Measurements from ENCODE around the gene KLC3.
"Not testable (repeated sequence)": the region's sequence is repeated elsewhere in the genome, so short reads cannot be mapped to it uniquely, and the experiment has no call there.

The KLC3 gene

GRCh38 chr19:45331411-45331810 is 9.1 kb upstream of the KLC3 start:
- Histone ChIP-seq H3K9ac (ENCODE audit: low read length) (no peak overlapping the region), H3K9me3 (ENCODE audit: low read length) (no peaks in the 10 kb centered on the region), H3K36me3 (ENCODE audit: insufficient read depth, low read length) (no peaks in the 10 kb centered on the region), H3K27me3 (ENCODE audit: insufficient read depth, low read length) (0 out of 2 replicates have a peak, but pooled peaks cover 6% of the 10 kb centered on the region), H3K9me2 (ENCODE audit: low read depth, low read length) (no peaks in the 10 kb centered on the region), H3K27ac (ENCODE audit: low read depth, low read length, poor library complexity, severe bottlenecking) (no peak overlapping the region), H3K4me1 (ENCODE audit: insufficient read depth, low read length, severe bottlenecking) (peaks cover 11% of the 10 kb centered on the region), H4K20me1 (ENCODE audit: insufficient read depth, low read length) (no peaks in the 10 kb centered on the region), H2AFZ (ENCODE audit: low read length) (no peak overlapping the region), H3F3A (ENCODE audit: insufficient read depth, low read length) (no peaks in the 10 kb centered on the region), H3K4me3 (ENCODE audit: low read depth, low read length, poor library complexity, severe bottlenecking) (no peak overlapping the region), H3K4me2 (ENCODE audit: low read length) (no peak overlapping the region), H3K79me2 (ENCODE audit: insufficient read depth, low read length) (no peaks in the 10 kb centered on the region)
- TF ChIP-seq CTCF (IDR thresholded peaks at IDR 0.05; ENCODE audit: low read length) (no peak), EZH2 (IDR thresholded peaks at IDR 0.05; ENCODE audit: borderline replicate concordance, low read length) (no peak)

GRCh38 chr19:45333609-45334303 is 6.8 kb upstream of the KLC3 start:
- H3K79me2 ChIP-seq (ENCODE audit: insufficient read depth, low read length) = no peaks in the 10 kb centered on the region
- H3K4me3 ChIP-seq (ENCODE audit: low read depth, low read length, poor library complexity, severe bottlenecking) = no peak overlapping the region
- no peaks in the 10 kb centered on the region for H3K36me3 ChIP-seq (ENCODE audit: insufficient read depth, low read length)
- H3K27me3 ChIP-seq (ENCODE audit: insufficient read depth, low read length) = no peaks in the 10 kb centered on the region
- no peak overlapping the region for H3K9ac ChIP-seq (ENCODE audit: low read length)
- TF ChIP-seq CTCF (IDR thresholded peaks at IDR 0.05; ENCODE audit: low read length) (no peak), EZH2 (IDR thresholded peaks at IDR 0.05; ENCODE audit: borderline replicate concordance, low read length) (no peak)
- H3K9me3 ChIP-seq (ENCODE audit: low read length) = no peaks in the 10 kb centered on the region
- no peak overlapping the region for H3K27ac ChIP-seq (ENCODE audit: low read depth, low read length, poor library complexity, severe bottlenecking)
- H3K4me1 ChIP-seq (ENCODE audit: insufficient read depth, low read length, severe bottlenecking) = peaks cover 9% of the 10 kb centered on the region
- H3K9me2 ChIP-seq (ENCODE audit: low read depth, low read length) = no peaks in the 10 kb centered on the region
- no peak overlapping the region for H3K4me2 ChIP-seq (ENCODE audit: low read length)
- no peaks in the 10 kb centered on the region for H4K20me1 ChIP-seq (ENCODE audit: insufficient read depth, low read length)
- H3F3A ChIP-seq (ENCODE audit: insufficient read depth, low read length) = no peaks in the 10 kb centered on the region
- H2AFZ ChIP-seq (ENCODE audit: low read length) = no peak overlapping the region

GRCh38 chr19:45334881-45335280 is 5.7 kb upstream of the KLC3 start:
- H3K9me2 ChIP-seq (ENCODE audit: low read depth, low read length); H3K27ac ChIP-seq (ENCODE audit: low read depth, low read length, poor library complexity, severe bottlenecking); H3K9me3 ChIP-seq (ENCODE audit: low read length): not testable (repeated sequence)

GRCh38 chr19:45336696-45337251 is 3.8 kb upstream of the KLC3 start:
- no peak for TF ChIP-seq CTCF (IDR thresholded peaks at IDR 0.05; ENCODE audit: low read length)
- no peak for TF ChIP-seq EZH2 (IDR thresholded peaks at IDR 0.05; ENCODE audit: borderline replicate concordance, low read length)
- H2AFZ ChIP-seq (ENCODE audit: low read length) = no peak overlapping the region

More at GRCh38 chr19:45334881-45335280, 5.7 kb upstream of the KLC3 start:
- not testable (repeated sequence) for H3K36me3 ChIP-seq (ENCODE audit: insufficient read depth, low read length); H3K4me3 ChIP-seq (ENCODE audit: low read depth, low read length, poor library complexity, severe bottlenecking); H3K4me2 ChIP-seq (ENCODE audit: low read length); H4K20me1 ChIP-seq (ENCODE audit: insufficient read depth, low read length); H3F3A ChIP-seq (ENCODE audit: insufficient read depth, low read length); H3K27me3 ChIP-seq (ENCODE audit: insufficient read depth, low read length); H3K9ac ChIP-seq (ENCODE audit: low read length); H2AFZ ChIP-seq (ENCODE audit: low read length); H3K79me2 ChIP-seq (ENCODE audit: insufficient read depth, low read length); H3K4me1 ChIP-seq (ENCODE audit: insufficient read depth, low read length, severe bottlenecking)

More at GRCh38 chr19:45336696-45337251, 3.8 kb upstream of the KLC3 start:
- H4K20me1 ChIP-seq (ENCODE audit: insufficient read depth, low read length) = no peaks in the 10 kb centered on the region
- no peak overlapping the region for H3K4me2 ChIP-seq (ENCODE audit: low read length)
- H3K36me3 ChIP-seq (ENCODE audit: insufficient read depth, low read length) = no peaks in the 10 kb centered on the region
- 0 out of 2 replicates have a peak, but pooled peaks cover 3% of the 10 kb centered on the region for H3K27me3 ChIP-seq (ENCODE audit: insufficient read depth, low read length)
- H3F3A ChIP-seq (ENCODE audit: insufficient read depth, low read length) = no peaks in the 10 kb centered on the region
- peaks cover 23% of the 10 kb centered on the region for H3K4me1 ChIP-seq (ENCODE audit: insufficient read depth, low read length, severe bottlenecking)
- no peaks in the 10 kb centered on the region for H3K9me2 ChIP-seq (ENCODE audit: low read depth, low read length)
- H3K27ac ChIP-seq (ENCODE audit: low read depth, low read length, poor library complexity, severe bottlenecking) = no peak overlapping the region
- no peak overlapping the region for H3K4me3 ChIP-seq (ENCODE audit: low read depth, low read length, poor library complexity, severe bottlenecking)
- H3K79me2 ChIP-seq (ENCODE audit: insufficient read depth, low read length) = no peaks in the 10 kb centered on the region
- no peaks in the 10 kb centered on the region for H3K9me3 ChIP-seq (ENCODE audit: low read length)
- no peak overlapping the region for H3K9ac ChIP-seq (ENCODE audit: low read length)

All from OCI-LY1 (cell line).